Measurements from ENCODE around the gene IL1RAPL2. TPM values are rescaled to one million over a fixed set of nuclear protein-coding genes. Genes with fewer than 3 reads are reported as not detected.

The IL1RAPL2 gene
- total RNA-seq, 4 donors from 2014 or later, result 0.19 to 0.38 TPM; not detected in 2

GRCh38 chrX:104968241-104968640, 402.2 kb downstream of the IL1RAPL2 start:
- intact Hi-C loops (cut with DNase I; ENCODE audit: low total_unique reads), result no loop called here
- H3K4me3 ChIP-seq (ENCODE audit: low read depth, poor library complexity, severe bottlenecking), result no peak overlapping the region
- DNase-seq (ENCODE audit: low spot score in 2 of 2), result no peak
- TF ChIP-seq POLR2A (IDR thresholded peaks at IDR 0.05), result no peak
- no peak for TF ChIP-seq CTCF (IDR thresholded peaks at IDR 0.05)

- H3K4me3 ChIP-seq (ENCODE audit: low read depth, poor library complexity, severe bottlenecking), result no peak overlapping the region
- DNase-seq (ENCODE audit: low spot score in 2 of 2), result no peak
- intact Hi-C loops (cut with DNase I; ENCODE audit: low total_unique reads), result no loop called here
- TF ChIP-seq CTCF (IDR thresholded peaks at IDR 0.05) (no peak), POLR2A (IDR thresholded peaks at IDR 0.05) (no peak)
- WGBS, 2 donors, result 33 to 50% methylated on average over 1 of the region's 1 CpG
Observed at GRCh38 chrX:104972737-104973136, 406.7 kb downstream of the IL1RAPL2 start.

- intact Hi-C loops (cut with DNase I; ENCODE audit: low total_unique reads), result no loop called here
- TF ChIP-seq CTCF (IDR thresholded peaks at IDR 0.05) (no peak), POLR2A (IDR thresholded peaks at IDR 0.05) (no peak)
- H3K4me3 ChIP-seq (ENCODE audit: low read depth, poor library complexity, severe bottlenecking), result no peak overlapping the region
- no peak for DNase-seq (ENCODE audit: low spot score in 2 of 2)
Observed at GRCh38 chrX:104987063-104987462, 421.1 kb downstream of the IL1RAPL2 start.

GRCh38 chrX:104988038-104988437, 422.0 kb downstream of the IL1RAPL2 start:
- intact Hi-C loops (cut with DNase I; ENCODE audit: low total_unique reads), result no loop called here
- TF ChIP-seq POLR2A (IDR thresholded peaks at IDR 0.05) (no peak), CTCF (IDR thresholded peaks at IDR 0.05) (no peak)
- no peak for DNase-seq (ENCODE audit: low spot score in 2 of 2)
- H3K4me3 ChIP-seq (ENCODE audit: low read depth, poor library complexity, severe bottlenecking), result no peak overlapping the region

GRCh38 chrX:104995546-104995945, 429.5 kb downstream of the IL1RAPL2 start:
- TF ChIP-seq CTCF (IDR thresholded peaks at IDR 0.05), result no peak
- no peak for TF ChIP-seq POLR2A (IDR thresholded peaks at IDR 0.05)
- no peak overlapping the region for H3K4me3 ChIP-seq (ENCODE audit: low read depth, poor library complexity, severe bottlenecking)
- DNase-seq (ENCODE audit: low spot score in 2 of 2), result no peak
- intact Hi-C loops (cut with DNase I; ENCODE audit: low total_unique reads), result no loop called here

DNA sequence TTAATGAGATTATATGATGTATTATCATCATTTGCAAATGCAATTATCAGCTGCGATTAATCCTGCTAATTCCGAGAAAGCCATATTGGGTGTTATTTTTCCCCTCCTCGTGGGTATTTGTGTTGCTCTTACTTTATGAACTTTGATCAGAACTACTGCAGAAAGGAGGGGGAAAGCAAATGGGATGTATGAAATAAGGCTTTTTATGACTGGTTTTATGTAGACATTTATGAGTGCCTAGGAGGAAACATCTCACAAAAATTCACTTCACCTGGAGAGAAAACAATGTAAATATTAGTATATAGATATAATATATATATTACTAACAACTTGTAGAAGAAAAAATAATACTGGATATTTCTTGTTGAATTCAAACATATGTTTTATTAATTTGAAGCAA, 440.1 kb downstream of the IL1RAPL2 start:
- WGBS, 2 donors, result 61 to 67% methylated on average over 3 of the region's 3 CpGs
- no peak overlapping the region for H3K4me3 ChIP-seq (ENCODE audit: low read depth, poor library complexity, severe bottlenecking)
- intact Hi-C loops (cut with DNase I; ENCODE audit: low total_unique reads), result no loop called here
- DNase-seq (ENCODE audit: low spot score in 2 of 2), result no peak
- TF ChIP-seq POLR2A (IDR thresholded peaks at IDR 0.05) (no peak), CTCF (IDR thresholded peaks at IDR 0.05) (no peak)
